Measurements from ENCODE around the gene GINS1. TPM values are rescaled to one million over a fixed set of nuclear protein-coding genes. Genes with fewer than 3 reads are reported as not detected.

The GINS1 gene
- total and polyA plus RNA-seq, 2 of the 8 experiments (the other 6 are each of a cell fraction or from before 2014, with no cell fraction given) = 44.7 to 68.4 TPM

GRCh38 chr20:25469558-25469957 lies 62.1 kb downstream of the GINS1 start:
- WGBS, 2 experiments (ENCODE audit: extremely low coverage in 1 of 2, insufficient coverage in 1 of 2, insufficient read length in 1 of 2, insufficient replicate concordance in 2 of 2, low coverage in 1 of 2, low lambda C conversion rate in 2 of 2, missing lambda C conversion rate in 1 of 2) = 93% methylated on average over 7 of the region's 13 CpGs; no CpG with 5 or more reads in 1 of the 2 experiments
- CTCF ChIA-PET (ENCODE audit: partially characterized antibody) = interaction anchor here (0.6 to 2.6 kb wide), 25 partner anchors 10 to 221 kb away, joined by 3 to 25 read pairs (median 4); no protein-coding TSS in a partner anchor
- TF ChIP-seq SP1 (IDR thresholded peaks at IDR 0.05; ENCODE audit: low read depth, low read length) (no peak), CHD2 (IDR thresholded peaks at IDR 0.05; ENCODE audit: low read length) (no peak), BCL11A (IDR thresholded peaks at IDR 0.05; ENCODE audit: low read depth in 2 of 2, low read length in 2 of 2) (no peak), CREB1 (IDR thresholded peaks at IDR 0.05) (no peak), BACH1 (IDR thresholded peaks at IDR 0.05; ENCODE audit: low read length) (no peak), KDM5A (IDR thresholded peaks at IDR 0.05; ENCODE audit: low read length) (no peak), SRF (IDR thresholded peaks at IDR 0.05; ENCODE audit: low read depth, low read length) (no peak), SAP30 (IDR thresholded peaks at IDR 0.05; ENCODE audit: insufficient read depth, insufficient replicate concordance, low read length) (no peak), ATF3 (IDR thresholded peaks at IDR 0.05; ENCODE audit: insufficient read depth, low read depth, low read length) (no peak), NRF1 (IDR thresholded peaks at IDR 0.05; ENCODE audit: low read depth, low read length) (no peak), GTF2F1 (IDR thresholded peaks at IDR 0.05; ENCODE audit: borderline replicate concordance, low read depth, low read length) (no peak), MAX (IDR thresholded peaks at IDR 0.05) (no peak), RNF2 (IDR thresholded peaks at IDR 0.05; ENCODE audit: borderline replicate concordance, low read depth, low read length, missing control alignments, poor library complexity, severe bottlenecking) (no peak), POLR2A (IDR thresholded peaks at IDR 0.05; ENCODE audit: control extremely low read depth in 1 of 2, low read depth in 2 of 2, low read length in 2 of 2) (no peak), CHD1 (IDR thresholded peaks at IDR 0.05; ENCODE audit: low read depth, low read length) (no peak)

More at GRCh38 chr20:25469558-25469957, 62.1 kb downstream of the GINS1 start:
- no peak overlapping the region for H3K56ac ChIP-seq (replicated peaks; ENCODE audit: insufficient read length, low read depth, low read length)
- no peak overlapping the region for H4K5ac ChIP-seq (ENCODE audit: insufficient read length, low read depth, low read length)
- H3K9ac ChIP-seq (replicated peaks in 1 of 4; ENCODE audit: extremely low read depth in 1 of 4, low read depth in 3 of 4, low read length in 3 of 4) = no peak overlapping the region
- H3K4me2 ChIP-seq (ENCODE audit: insufficient read depth in 1 of 2, low read depth in 2 of 2, low read length in 2 of 2) = no peak overlapping the region
- H3K4me3 ChIP-seq (ENCODE audit: extremely low read depth in 1 of 4, insufficient read depth in 2 of 4, low read depth in 3 of 4, low read length in 4 of 4) = no peak overlapping the region
- no peak overlapping the region for H2BK12ac ChIP-seq (ENCODE audit: low read depth, low read length)
- no peak overlapping the region for H3K4ac ChIP-seq (replicated peaks; ENCODE audit: insufficient read length, low read depth, low read length)
- peaks cover 0 to 3% of the 10 kb centered on the region in 2 experiments for H4K20me1 ChIP-seq (replicated peaks in 1 of 2; ENCODE audit: control insufficient read depth in 1 of 2, insufficient read depth in 2 of 2, low read length in 2 of 2)
- H2BK15ac ChIP-seq (ENCODE audit: low read length) = no peak overlapping the region
- POLR2A ChIA-PET (ENCODE audit: partially characterized antibody) = interaction anchor here (1.1 kb wide), 1 partner anchor 10 kb away, joined by 8 read pairs; no protein-coding TSS in a partner anchor
- H2AFZ ChIP-seq (ENCODE audit: low read length) = no peak overlapping the region
- no peak overlapping the region for H3K23ac ChIP-seq (ENCODE audit: insufficient read length)
- H3K9me3 ChIP-seq (ENCODE audit: insufficient read depth in 2 of 2, low read depth in 1 of 2, low read length in 1 of 2) = no peaks in the 10 kb centered on the region
- no peak overlapping the region for H2BK5ac ChIP-seq (ENCODE audit: low read depth, low read length)
- no peak overlapping the region for H3K18ac ChIP-seq (ENCODE audit: extremely low read depth, low read length)
- no peaks in the 10 kb centered on the region for H3K79me1 ChIP-seq (ENCODE audit: low read depth, low read length)
- FAIRE-seq = no peak
- no peaks in the 10 kb centered on the region for H3K79me2 ChIP-seq (ENCODE audit: control insufficient read depth in 1 of 2, insufficient read depth in 2 of 2, low read length in 2 of 2)
- no peaks in the 10 kb centered on the region for H3K27me3 ChIP-seq (replicated peaks in 1 of 4; ENCODE audit: control insufficient read depth in 3 of 4, extremely low read depth in 1 of 4, insufficient read depth in 3 of 4, low read length in 3 of 4)
- H2AK5ac ChIP-seq (ENCODE audit: low read depth, low read length) = no peak overlapping the region
- H2BK20ac ChIP-seq (ENCODE audit: low read length) = no peak overlapping the region
- H3K27ac ChIP-seq (ENCODE audit: low read depth, low read length) = no peak overlapping the region
- no peak overlapping the region for H4K91ac ChIP-seq (replicated peaks; ENCODE audit: insufficient read length, low read length)
- H3K14ac ChIP-seq (ENCODE audit: insufficient read length) = no peak overlapping the region
- DNase-seq (ENCODE audit: low read depth in 1 of 2, low spot score in 2 of 2) = no peak
- no peaks in the 10 kb centered on the region for H3K23me2 ChIP-seq (ENCODE audit: low read depth, low read length)
- H4K8ac ChIP-seq (ENCODE audit: extremely low read depth, insufficient read depth, low read length) = no peak overlapping the region
- no peaks in the 10 kb centered on the region; a peak in 2 of 7 replicates for H3K4me1 ChIP-seq (replicated peaks in 1 of 4; ENCODE audit: control insufficient read depth in 3 of 4, insufficient read depth in 4 of 4, low read length in 3 of 4)
- peaks cover 0 to 18% (median 10%) of the 10 kb centered on the region in 4 experiments; a peak in 4 of 8 replicates for H3K36me3 ChIP-seq (ENCODE audit: control insufficient read depth in 2 of 4, insufficient read depth in 4 of 4, low read length in 3 of 4)
- no peak overlapping the region for H2BK120ac ChIP-seq (replicated peaks; ENCODE audit: low read depth, low read length)

Data from H1 (cell line).